ENCODE results near the gene HHATL. TPM values are rescaled to one million over a fixed set of nuclear protein-coding genes. Genes with fewer than 3 reads are reported as not detected.

HHATL gene
- polyA plus RNA-seq, 1 experiment = not detected

GRCh38 chr3:42745291-42745745, 42.7 kb upstream of the HHATL start:
- TF ChIP-seq, protein P1, sequence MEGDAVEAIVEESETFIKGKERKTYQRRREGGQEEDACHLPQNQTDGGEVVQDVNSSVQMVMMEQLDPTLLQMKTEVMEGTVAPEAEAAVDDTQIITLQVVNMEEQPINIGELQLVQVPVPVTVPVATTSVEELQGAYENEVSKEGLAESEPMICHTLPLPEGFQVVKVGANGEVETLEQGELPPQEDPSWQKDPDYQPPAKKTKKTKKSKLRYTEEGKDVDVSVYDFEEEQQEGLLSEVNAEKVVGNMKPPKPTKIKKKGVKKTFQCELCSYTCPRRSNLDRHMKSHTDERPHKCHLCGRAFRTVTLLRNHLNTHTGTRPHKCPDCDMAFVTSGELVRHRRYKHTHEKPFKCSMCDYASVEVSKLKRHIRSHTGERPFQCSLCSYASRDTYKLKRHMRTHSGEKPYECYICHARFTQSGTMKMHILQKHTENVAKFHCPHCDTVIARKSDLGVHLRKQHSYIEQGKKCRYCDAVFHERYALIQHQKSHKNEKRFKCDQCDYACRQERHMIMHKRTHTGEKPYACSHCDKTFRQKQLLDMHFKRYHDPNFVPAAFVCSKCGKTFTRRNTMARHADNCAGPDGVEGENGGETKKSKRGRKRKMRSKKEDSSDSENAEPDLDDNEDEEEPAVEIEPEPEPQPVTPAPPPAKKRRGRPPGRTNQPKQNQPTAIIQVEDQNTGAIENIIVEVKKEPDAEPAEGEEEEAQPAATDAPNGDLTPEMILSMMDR (IDR thresholded peaks at IDR 0.05; ENCODE audit: low read depth, low read length) = no peak
- H3K4me3 ChIP-seq (ENCODE audit: low read depth, low read length) = no peak overlapping the region
- ChIA-PET CTCF (interaction anchor here (0.7 to 4.7 kb wide), 17 partner anchors 10 to 173 kb away, joined by 3 to 25 read pairs (median 5); partner anchors contain the start of gene HHATL), POLR2A (no interaction called here)
- DNase-seq (ENCODE audit: low read depth, low spot score) = no peak
- no peaks in the 10 kb centered on the region for H3K9me3 ChIP-seq (ENCODE audit: control insufficient read depth, insufficient read depth, low read length)
- no peak overlapping the region for H3K27ac ChIP-seq (ENCODE audit: low read depth, low read length)
- no peaks in the 10 kb centered on the region for H3K27me3 ChIP-seq (ENCODE audit: control insufficient read depth, insufficient read depth, low read length)

DNA sequence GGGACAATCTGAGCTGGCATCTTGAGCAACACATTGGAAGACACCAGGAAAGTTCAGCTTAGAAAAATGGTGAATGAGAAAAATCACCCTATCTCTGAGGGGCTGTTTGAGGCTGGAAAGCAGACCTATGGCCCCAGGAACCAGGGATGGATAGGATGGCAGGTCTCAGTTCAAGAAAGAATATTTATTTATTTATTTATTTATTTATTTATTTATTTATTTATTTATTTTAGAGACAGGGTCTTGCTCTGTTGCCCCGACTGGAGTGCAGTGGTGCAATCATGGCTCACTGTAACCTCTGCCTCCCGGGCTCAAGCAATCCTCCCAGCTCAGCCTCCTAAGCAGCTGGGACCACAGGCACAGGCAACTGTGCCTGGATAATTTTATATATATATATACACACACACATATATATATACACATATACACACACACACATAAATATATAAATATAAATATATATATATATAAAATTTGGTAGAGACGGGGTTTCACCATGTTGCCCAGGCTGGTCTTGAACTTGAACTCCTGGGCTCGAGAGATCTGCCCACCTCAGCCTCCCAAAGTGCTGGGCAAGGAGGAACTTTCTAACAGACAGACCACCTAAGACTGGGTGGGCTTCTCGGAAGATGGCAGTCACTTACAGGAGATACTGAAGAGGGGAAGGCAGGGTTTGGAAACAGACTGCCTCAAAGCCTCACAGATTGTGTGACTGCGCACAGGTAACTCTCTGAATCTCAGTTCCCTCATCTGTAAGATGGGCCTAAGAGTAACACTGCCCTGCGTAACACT, 40.8 kb upstream of the HHATL start:
- TF ChIP-seq, protein P1 (IDR thresholded peaks at IDR 0.05; ENCODE audit: low read depth, low read length) = no peak
- no peaks in the 10 kb centered on the region for H3K9me3 ChIP-seq (ENCODE audit: control insufficient read depth, insufficient read depth, low read length)
- no peaks in the 10 kb centered on the region for H3K27me3 ChIP-seq (ENCODE audit: control insufficient read depth, insufficient read depth, low read length)
- ChIA-PET CTCF (interaction anchor here (0.6 to 4.7 kb wide), 12 partner anchors 8 to 160 kb away, joined by 3 to 25 read pairs (median 4); no protein-coding TSS in a partner anchor), POLR2A (no interaction called here)
- DNase-seq (ENCODE audit: low read depth, low spot score) = no peak
- no peak overlapping the region for H3K4me3 ChIP-seq (ENCODE audit: low read depth, low read length)
- H3K27ac ChIP-seq (ENCODE audit: low read depth, low read length) = no peak overlapping the region

DNA sequence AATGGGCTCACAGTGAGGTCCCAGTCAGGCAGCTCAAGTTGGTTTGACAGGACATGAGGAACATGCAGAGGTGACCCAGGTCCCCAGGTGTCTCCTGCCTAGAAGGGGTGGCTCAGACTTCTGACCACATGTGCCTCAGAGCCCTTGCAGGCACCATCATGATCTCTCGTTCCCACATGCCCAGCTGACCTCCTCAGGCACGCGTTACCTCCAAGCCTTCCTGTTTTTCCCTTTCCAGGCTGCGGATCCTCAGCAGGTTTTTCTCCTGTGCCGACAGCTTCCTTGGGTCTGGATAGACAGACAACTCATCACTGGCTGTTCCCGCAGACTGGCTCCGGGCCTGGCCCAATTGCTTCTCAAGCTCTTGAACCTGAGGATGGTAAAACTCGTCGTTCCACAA, 40.1 kb upstream of the HHATL start:
- ChIA-PET CTCF (interaction anchor here (0.6 to 4.7 kb wide), 3 partner anchors 11 to 46 kb away, joined by 3 to 25 read pairs (median 4); no protein-coding TSS in a partner anchor), POLR2A (no interaction called here)
- TF ChIP-seq, protein P1 (IDR thresholded peaks at IDR 0.05; ENCODE audit: low read depth, low read length) = no peak
- H3K27me3 ChIP-seq (ENCODE audit: control insufficient read depth, insufficient read depth, low read length) = no peaks in the 10 kb centered on the region
- H3K9me3 ChIP-seq (ENCODE audit: control insufficient read depth, insufficient read depth, low read length) = no peaks in the 10 kb centered on the region
- no peak overlapping the region for H3K4me3 ChIP-seq (ENCODE audit: low read depth, low read length)
- no peak overlapping the region for H3K27ac ChIP-seq (ENCODE audit: low read depth, low read length)
- DNase-seq (ENCODE audit: low read depth, low spot score) = no peak

DNA sequence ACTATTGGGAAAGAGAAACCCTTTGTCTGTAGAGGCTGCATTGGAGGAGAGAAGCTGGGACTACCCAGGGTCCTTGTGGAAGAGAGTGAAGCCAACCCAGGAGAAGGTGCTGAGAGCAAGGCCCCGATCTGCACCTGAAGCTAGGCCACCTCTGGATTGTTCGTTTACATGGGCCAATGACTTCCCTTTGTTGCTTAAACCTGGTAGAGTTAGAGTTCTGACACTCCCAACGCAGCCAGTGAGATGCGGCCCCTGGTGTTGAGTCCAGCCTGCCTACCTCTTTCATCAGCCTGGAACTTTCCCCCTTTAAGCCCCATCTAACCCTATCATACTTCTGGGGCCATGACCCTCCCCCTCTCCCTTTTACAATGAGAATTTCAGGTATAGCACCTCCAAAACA, 39.7 kb upstream of the HHATL start:
- no peak overlapping the region for H3K27ac ChIP-seq (ENCODE audit: low read depth, low read length)
- ChIA-PET CTCF (interaction anchor here (0.6 to 4.7 kb wide), 2 partner anchors 14 to 46 kb away, joined by 4 to 25 read pairs; no protein-coding TSS in a partner anchor), POLR2A (no interaction called here)
- H3K4me3 ChIP-seq (ENCODE audit: low read depth, low read length) = no peak overlapping the region
- no peak for DNase-seq (ENCODE audit: low read depth, low spot score)
- no peaks in the 10 kb centered on the region for H3K9me3 ChIP-seq (ENCODE audit: control insufficient read depth, insufficient read depth, low read length)
- TF ChIP-seq, protein P1 (IDR thresholded peaks at IDR 0.05; ENCODE audit: low read depth, low read length) = no peak
- no peaks in the 10 kb centered on the region for H3K27me3 ChIP-seq (ENCODE audit: control insufficient read depth, insufficient read depth, low read length)

GRCh38 chr3:42741796-42742195, 39.2 kb upstream of the HHATL start:
- CTCF ChIA-PET = interaction anchor here (4.7 kb wide), 1 partner anchor 14 kb away, joined by 25 read pairs; no protein-coding TSS in a partner anchor
- H3K9me3 ChIP-seq (ENCODE audit: control insufficient read depth, insufficient read depth, low read length) = no peaks in the 10 kb centered on the region
- no peak for DNase-seq (ENCODE audit: low read depth, low spot score)
- H3K4me3 ChIP-seq (ENCODE audit: low read depth, low read length) = no peak overlapping the region
- TF ChIP-seq, protein P1 (IDR thresholded peaks at IDR 0.05; ENCODE audit: low read depth, low read length) = no peak
- no peaks in the 10 kb centered on the region for H3K27me3 ChIP-seq (ENCODE audit: control insufficient read depth, insufficient read depth, low read length)
- POLR2A ChIA-PET = no interaction called here
- no peak overlapping the region for H3K27ac ChIP-seq (ENCODE audit: low read depth, low read length)

All from AG04450 (cell line).